Measurements from ENCODE around the gene NUDT4B. TPM values are rescaled to one million over a fixed set of nuclear protein-coding genes. Genes with fewer than 3 reads are reported as not detected.
"Not testable (repeated sequence)": the region's sequence is repeated elsewhere in the genome, so short reads cannot be mapped to it uniquely, and the experiment has no call there.

NUDT4B gene
- total RNA-seq, 1 donor from 2014 or later: 0.49 TPM

- intact Hi-C loops (cut with DNase I); ATAC-seq; DNase-seq (ENCODE audit: missing footprints): not testable (repeated sequence)
Observed at GRCh38 chr1:148775263-148775662, 26.7 kb downstream of the NUDT4B start.

- intact Hi-C loops (cut with DNase I); ATAC-seq; DNase-seq (ENCODE audit: missing footprints): not testable (repeated sequence)
Observed at GRCh38 chr1:148777649-148778048, 29.1 kb downstream of the NUDT4B start.

- DNase-seq (ENCODE audit: missing footprints); intact Hi-C loops (cut with DNase I); ATAC-seq: not testable (repeated sequence)
Observed at GRCh38 chr1:148780404-148780803, 31.8 kb downstream of the NUDT4B start.

GRCh38 chr1:148791543-148792099 is 43.0 kb downstream of the NUDT4B start:
- DNase-seq (ENCODE audit: missing footprints); intact Hi-C loops (cut with DNase I): not testable (repeated sequence)
- ATAC-seq: peak; percentile 68

- intact Hi-C loops (cut with DNase I); DNase-seq (ENCODE audit: missing footprints); ATAC-seq: not testable (repeated sequence)
Observed at GRCh38 chr1:148793762-148794332, 45.3 kb downstream of the NUDT4B start.

Other genes with a start within 250 kb of the NUDT4B start
- gene NBPF14, start 152.8 kb upstream of the NUDT4B start, total RNA-seq: 6.3 TPM
- gene PDE4DIP, start 95.7 kb downstream of the NUDT4B start, total RNA-seq: 1,846 TPM

Data from Right ventricle myocardium inferior (tissue), 1 donor.